Neural cell (in vitro differentiated cells): ENCODE results near the gene CYSRT1. TPM values are rescaled to one million over a fixed set of nuclear protein-coding genes. Genes with fewer than 3 reads are reported as not detected.

ENCODE experiments used
- H2AFZ ChIP-seq: fragments of 200-600, 300-800 bp; sonication (generic), shearing (Covaris generic); 2 replicates; pipeline ENCODE4 v1.6.0; 2014; ENCODE audit warnings: low read depth, mild to moderate bottlenecking, antibody characterized with exemption, low read length, moderate library complexity
- H3F3A ChIP-seq: fragments of 200-600 bp; shearing (Covaris generic); 2 replicates; pipeline ENCODE4 v1.6.1; 2016; ENCODE audit warnings: mild to moderate bottlenecking, moderate library complexity, mixed read lengths, antibody characterized with exemption, low read length; ENCODE audit not compliant: insufficient read depth, poor library complexity, severe bottlenecking
- H3K27ac ChIP-seq: fragments of 200-600, 300-800 bp; sonication (generic), shearing (Covaris generic); 2 replicates; pipeline ENCODE4 v1.5.1; 2014; ENCODE audit warnings: mild to moderate bottlenecking, low read length, moderate library complexity
- H3K27me3 ChIP-seq: fragments of 300-800, 200-600 bp; sonication (generic), shearing (Covaris generic); 2 replicates; pipeline ENCODE4 v1.6.0; 2014; ENCODE audit warnings: mild to moderate bottlenecking, low read depth, low read length, moderate library complexity; ENCODE audit not compliant: insufficient read depth
- H3K36me3 ChIP-seq: fragments of 300-800, 200-600 bp; sonication (generic), shearing (Covaris generic); 2 replicates; pipeline ENCODE4 v1.5.1; 2014; ENCODE audit warnings: mild to moderate bottlenecking, antibody characterized with exemption, low read length, moderate library complexity; ENCODE audit not compliant: insufficient read depth
- H3K4me2 ChIP-seq: fragments of 300-800, 200-600 bp; sonication (generic), shearing (Covaris generic); 2 replicates; pipeline ENCODE4 v1.6.0; 2014; ENCODE audit warnings: mild to moderate bottlenecking, low read length
- H3K4me3 ChIP-seq: fragments of 300-800, 200-600 bp; sonication (generic), shearing (Covaris generic); 2 replicates; pipeline ENCODE4 v1.5.1; 2014; ENCODE audit warnings: mild to moderate bottlenecking, low read length, moderate library complexity
- H3K79me2 ChIP-seq: fragments of 200-600 bp; shearing (Covaris generic); replicated peaks from 2 replicates; pipeline ENCODE4 v1.6.0; 2014; ENCODE audit warnings: mild to moderate bottlenecking, low read length, moderate library complexity; ENCODE audit not compliant: insufficient read depth
- H3K9ac ChIP-seq: fragments of 300-800, 200-600 bp; sonication (generic), shearing (Covaris generic); 2 replicates; pipeline ENCODE4 v1.6.1; 2016; ENCODE audit warnings: mild to moderate bottlenecking, low read length, mixed read lengths
- H3K9me2 ChIP-seq: fragments of 200-600 bp; shearing (Covaris generic); 2 replicates; pipeline ENCODE4 v1.6.1; 2016; ENCODE audit warnings: mild to moderate bottlenecking, low read length, mixed read lengths; ENCODE audit not compliant: insufficient read depth
- H3K9me3 ChIP-seq: fragments of 200-600, 300-800 bp; sonication (generic), shearing (Covaris generic); 2 replicates; pipeline ENCODE4 v1.6.1; 2016; ENCODE audit warnings: mild to moderate bottlenecking, mixed run types, low read length, moderate library complexity, mixed read lengths
- H4K20me1 ChIP-seq: fragments of 200-600 bp; shearing (Covaris generic); 2 replicates; pipeline ENCODE4 v1.6.1; 2016; ENCODE audit warnings: mild to moderate bottlenecking, mixed run types; ENCODE audit not compliant: insufficient read depth
- CTCF ChIP-seq: fragments of 450-650 bp; IDR thresholded peaks from 2 replicates; pipeline ENCODE4 v1.5.1; 2014; ENCODE audit warnings: antibody characterized with exemption, mild to moderate bottlenecking, moderate library complexity; ENCODE audit not compliant: poor library complexity, severe bottlenecking
- EP300 ChIP-seq: fragments of 450-650 bp; conservative IDR thresholded peaks from 2 replicates; pipeline ENCODE4 v1.6.1; 2014; ENCODE audit warnings: antibody characterized with exemption, mild to moderate bottlenecking, moderate library complexity; ENCODE audit not compliant: poor library complexity, severe bottlenecking
- EZH2 ChIP-seq: fragments of 200-600, 300-800 bp; shearing (Covaris generic), sonication (generic); IDR thresholded peaks from 2 replicates; pipeline ENCODE4 v1.6.1; 2014; ENCODE audit warnings: antibody characterized with exemption, low read length, borderline replicate concordance, mild to moderate bottlenecking; ENCODE audit not compliant: insufficient read depth, poor library complexity, severe bottlenecking
- POLR2AphosphoS5 ChIP-seq: IDR thresholded peaks from 2 replicates; pipeline ENCODE4 v1.6.1; 2012
- RAD21 ChIP-seq: fragments of 450-650 bp; conservative IDR thresholded peaks from 2 replicates; pipeline ENCODE4 v1.6.1; 2014; ENCODE audit warnings: antibody characterized with exemption, mild to moderate bottlenecking, moderate library complexity
- SMC3 ChIP-seq: fragments of 450-650 bp; conservative IDR thresholded peaks from 2 replicates; pipeline ENCODE4 v1.6.1; 2014; ENCODE audit warnings: antibody characterized with exemption, mild to moderate bottlenecking, moderate library complexity; ENCODE audit not compliant: poor library complexity
- TAF1 ChIP-seq: IDR thresholded peaks from 2 replicates; pipeline ENCODE4 v1.6.1; 2012; ENCODE audit warnings: low read depth
- polyA plus RNA-seq: library from polyadenylated mRNA; depleted of rRNA; stranded (reverse); fragments of >200 nt; gene quantifications from 2 replicates; pipeline ENCODE4 v1.2.3, GENCODE V29; 2014
- TF ChIP-seq, protein P1 (sequence below): IDR thresholded peaks from 2 replicates; pipeline ENCODE4 v1.6.1; 2012; ENCODE audit warnings: borderline replicate concordance

The CYSRT1 gene
- polyA plus RNA-seq, 1 donor from 2014 or later, result 3.3 TPM

DNA sequence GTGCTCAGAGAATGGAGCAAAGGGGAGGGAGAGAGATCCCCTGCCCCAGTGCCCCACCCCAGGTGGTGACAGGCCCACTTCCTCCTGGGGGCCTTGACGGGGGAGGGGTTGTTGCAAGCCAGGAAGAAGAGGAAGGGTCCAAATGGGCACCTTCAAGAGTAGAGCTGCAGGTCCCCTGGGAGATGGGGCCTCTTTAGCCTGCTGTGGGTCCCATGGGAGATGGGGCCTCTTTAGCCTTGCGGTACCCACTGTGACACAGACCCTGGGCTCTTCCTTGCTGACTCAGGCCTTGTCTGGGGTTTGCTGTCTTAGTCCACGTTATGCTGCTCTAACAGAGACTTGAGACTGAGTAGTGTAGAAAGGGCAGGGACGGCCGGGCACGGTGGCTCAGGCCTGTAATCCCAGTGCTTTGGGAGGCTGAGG lies 43.0 kb downstream of the CYSRT1 start:
- Histone ChIP-seq H3K4me2 (no peak overlapping the region), H4K20me1 (no peaks in the 10 kb centered on the region), H3K36me3 (peaks cover 7% of the 10 kb centered on the region), H3K27me3 (no peaks in the 10 kb centered on the region), H2AFZ (no peak overlapping the region), H3K9me2 (no peaks in the 10 kb centered on the region), H3K9me3 (no peaks in the 10 kb centered on the region), H3K9ac (no peak overlapping the region), H3F3A (no peaks in the 10 kb centered on the region), H3K79me2 (no peaks in the 10 kb centered on the region), H3K27ac (no peak overlapping the region), H3K4me3 (no peak overlapping the region)
- no peak for TF ChIP-seq POLR2AphosphoS5
- no peak for TF ChIP-seq EP300
- no peak for TF ChIP-seq EZH2
- no peak for TF ChIP-seq RAD21
- TF ChIP-seq, protein P1, sequence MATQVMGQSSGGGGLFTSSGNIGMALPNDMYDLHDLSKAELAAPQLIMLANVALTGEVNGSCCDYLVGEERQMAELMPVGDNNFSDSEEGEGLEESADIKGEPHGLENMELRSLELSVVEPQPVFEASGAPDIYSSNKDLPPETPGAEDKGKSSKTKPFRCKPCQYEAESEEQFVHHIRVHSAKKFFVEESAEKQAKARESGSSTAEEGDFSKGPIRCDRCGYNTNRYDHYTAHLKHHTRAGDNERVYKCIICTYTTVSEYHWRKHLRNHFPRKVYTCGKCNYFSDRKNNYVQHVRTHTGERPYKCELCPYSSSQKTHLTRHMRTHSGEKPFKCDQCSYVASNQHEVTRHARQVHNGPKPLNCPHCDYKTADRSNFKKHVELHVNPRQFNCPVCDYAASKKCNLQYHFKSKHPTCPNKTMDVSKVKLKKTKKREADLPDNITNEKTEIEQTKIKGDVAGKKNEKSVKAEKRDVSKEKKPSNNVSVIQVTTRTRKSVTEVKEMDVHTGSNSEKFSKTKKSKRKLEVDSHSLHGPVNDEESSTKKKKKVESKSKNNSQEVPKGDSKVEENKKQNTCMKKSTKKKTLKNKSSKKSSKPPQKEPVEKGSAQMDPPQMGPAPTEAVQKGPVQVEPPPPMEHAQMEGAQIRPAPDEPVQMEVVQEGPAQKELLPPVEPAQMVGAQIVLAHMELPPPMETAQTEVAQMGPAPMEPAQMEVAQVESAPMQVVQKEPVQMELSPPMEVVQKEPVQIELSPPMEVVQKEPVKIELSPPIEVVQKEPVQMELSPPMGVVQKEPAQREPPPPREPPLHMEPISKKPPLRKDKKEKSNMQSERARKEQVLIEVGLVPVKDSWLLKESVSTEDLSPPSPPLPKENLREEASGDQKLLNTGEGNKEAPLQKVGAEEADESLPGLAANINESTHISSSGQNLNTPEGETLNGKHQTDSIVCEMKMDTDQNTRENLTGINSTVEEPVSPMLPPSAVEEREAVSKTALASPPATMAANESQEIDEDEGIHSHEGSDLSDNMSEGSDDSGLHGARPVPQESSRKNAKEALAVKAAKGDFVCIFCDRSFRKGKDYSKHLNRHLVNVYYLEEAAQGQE, result no peak
- no peak for TF ChIP-seq TAF1

DNA sequence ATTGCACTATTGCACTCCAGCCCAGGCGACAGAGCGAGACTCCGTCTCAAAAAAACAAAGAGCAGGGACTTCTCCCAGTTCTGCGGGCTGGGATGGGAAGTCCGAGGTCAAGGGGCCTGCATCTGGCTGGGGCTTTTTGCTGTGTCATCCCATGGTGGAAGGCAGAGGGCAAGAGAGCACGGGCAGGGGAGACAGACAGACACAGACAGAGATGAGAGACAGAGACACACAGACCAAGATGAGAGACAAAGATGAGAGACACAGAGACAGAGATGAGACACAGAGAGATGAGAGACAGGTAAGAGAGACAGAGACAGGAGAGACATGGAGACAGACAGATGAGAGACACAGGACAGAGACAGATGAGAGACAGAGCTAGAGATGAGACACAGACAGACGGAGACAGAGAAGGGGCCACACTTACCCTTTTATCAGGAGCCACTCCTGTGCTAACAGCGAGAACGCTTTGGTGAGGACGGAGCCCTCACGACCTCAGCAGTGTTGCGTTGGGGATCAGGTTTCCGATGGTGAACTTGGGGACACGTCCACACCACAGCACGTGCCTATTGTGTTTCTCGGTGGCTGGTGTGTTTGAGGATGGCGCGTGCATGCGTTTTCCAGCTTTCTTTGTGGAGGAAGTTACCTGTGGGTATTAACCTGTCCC lies 43.7 kb downstream of the CYSRT1 start:
- Histone ChIP-seq H2AFZ (no peak overlapping the region), H4K20me1 (no peaks in the 10 kb centered on the region), H3K4me2 (no peak overlapping the region), H3K9me3 (no peaks in the 10 kb centered on the region), H3K4me3 (no peak overlapping the region), H3K36me3 (peaks cover 7% of the 10 kb centered on the region), H3F3A (no peaks in the 10 kb centered on the region), H3K79me2 (no peaks in the 10 kb centered on the region), H3K9ac (no peak overlapping the region), H3K27ac (no peak overlapping the region), H3K27me3 (no peaks in the 10 kb centered on the region), H3K9me2 (no peaks in the 10 kb centered on the region)
- TF ChIP-seq TAF1 (no peak), CTCF (no peak), POLR2AphosphoS5 (no peak), RAD21 (no peak), EZH2 (no peak), SMC3 (no peak), EP300 (no peak)
- TF ChIP-seq, protein P1, result no peak
